Transverse colon (tissue), 3 donors: ENCODE results near the gene EMP3.

ENCODE experiments used
- CTCF ChIP-seq, 5 experiments: fragments of 200-600 bp in 3 of 5; fragments of 450-650 bp in 2 of 5; sonication (generic) in 3 of 5; IDR thresholded peaks; 1 replicate in 2 of 5; 2 replicates in 3 of 5; pipeline ENCODE4 v1.5.1; 2016 to 2017; ENCODE audit warnings: antibody characterized with exemption in 5 of 5, inconsistent platforms in 3 of 5, mild to moderate bottlenecking in 2 of 5, moderate library complexity in 1 of 5
- EP300 ChIP-seq: sonication (generic); formaldehyde crosslinking; IDR thresholded peaks from one replicate; pipeline ENCODE4 v1.6.1; 2017; ENCODE audit warnings: antibody characterized with exemption, low read depth
- POLR2A ChIP-seq: fragments of 450-650 bp; IDR thresholded peaks from one replicate; pipeline ENCODE4 v1.6.1; 2016; ENCODE audit warnings: antibody characterized with exemption, mild to moderate bottlenecking, moderate library complexity

GRCh38 chr19:48279747-48280146 is 45.6 kb upstream of the EMP3 start:
- TF ChIP-seq POLR2A (no peak), CTCF (IDR thresholded peaks at IDR 0.05) (no peak), EP300 (no peak)
